GM21619 (cell line): ENCODE measurements around the gene WDR48.
"Not testable (repeated sequence)": the region's sequence is repeated elsewhere in the genome, so short reads cannot be mapped to it uniquely, and the experiment has no call there.

Experiments
- ATAC-seq: cut with Tn5 transposase; IDR thresholded peaks from one replicate; pipeline ENCODE4 v1.9.1; 2021; ENCODE audit not compliant: unreplicated experiment

The WDR48 gene

DNA sequence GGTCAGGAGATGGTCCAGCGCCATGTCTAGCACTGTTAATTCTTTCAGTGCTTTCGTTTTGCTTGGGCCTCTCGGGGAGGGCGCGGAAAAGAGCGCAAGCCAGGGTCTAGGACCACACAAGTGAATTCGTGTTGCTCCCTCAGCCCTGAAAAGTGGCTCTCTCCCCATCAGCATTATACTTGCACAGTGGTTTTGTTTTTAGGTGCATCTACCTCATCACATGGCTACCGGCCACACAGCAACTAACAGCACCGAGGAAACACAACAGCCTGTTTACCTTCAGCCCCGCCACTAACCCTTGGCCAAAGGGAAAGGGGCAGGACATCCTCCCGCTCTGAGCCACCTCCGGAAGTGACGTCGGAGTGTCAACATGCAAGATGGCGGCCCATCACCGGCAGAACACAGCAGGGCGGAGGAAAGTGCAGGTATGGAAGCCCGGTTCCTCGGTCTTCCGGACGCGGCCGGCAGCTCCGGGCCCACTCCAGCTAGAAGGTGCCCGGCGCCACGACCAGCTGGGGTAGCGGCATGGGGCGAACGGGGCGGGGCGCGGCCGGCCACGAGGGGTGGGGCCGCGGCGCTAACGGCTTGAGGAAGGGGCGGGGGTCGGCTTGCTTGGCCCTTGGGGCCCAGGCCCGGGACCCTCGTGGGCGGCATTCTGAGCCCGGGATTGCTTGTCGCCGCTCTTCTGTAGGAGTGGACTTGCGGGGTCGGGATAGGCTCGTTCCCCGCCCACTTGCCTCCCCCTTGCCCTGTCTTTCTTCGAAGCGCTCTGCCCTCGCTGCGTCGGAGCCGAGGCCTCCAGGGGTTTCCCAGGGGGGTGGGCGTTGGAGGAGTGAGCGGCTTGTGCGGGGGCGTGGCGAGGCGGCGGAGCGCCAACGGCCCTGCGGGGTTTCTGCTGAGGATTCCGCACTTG, at the start of gene WDR48, which contains the start of gene SCN11A:
TSS of gene WDR48 (plus strand) at position 368 of the 913 bp plus-strand sequence. CDS start at position 378, 10 bp downstream.
TSS of gene SCN11A (minus strand) at position 296 of the 913 bp plus-strand sequence. CDS start 101,582 bp downstream, outside the sequence.
- ATAC-seq, result peak; percentile 98

DNA sequence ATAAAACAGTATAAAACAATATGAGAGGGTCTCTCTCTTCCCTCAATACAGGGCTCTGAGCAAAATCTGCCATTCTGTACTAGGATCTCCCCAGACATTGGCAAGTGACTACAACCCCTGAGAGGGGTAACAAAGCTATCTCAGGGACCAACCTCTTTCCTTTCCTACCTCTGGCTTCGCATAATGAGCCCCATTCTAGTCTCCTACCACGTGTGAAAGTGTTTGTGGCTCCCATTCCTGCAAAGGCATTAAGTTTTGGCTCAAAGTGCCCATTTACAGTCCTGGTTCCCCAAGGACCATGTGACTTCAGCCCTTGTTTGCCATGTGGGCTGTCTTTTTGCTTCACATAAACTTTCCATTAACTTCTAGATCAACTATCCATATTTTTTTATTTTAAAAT, 46.5 kb upstream of the WDR48 start:
- ATAC-seq, result no peak

DNA sequence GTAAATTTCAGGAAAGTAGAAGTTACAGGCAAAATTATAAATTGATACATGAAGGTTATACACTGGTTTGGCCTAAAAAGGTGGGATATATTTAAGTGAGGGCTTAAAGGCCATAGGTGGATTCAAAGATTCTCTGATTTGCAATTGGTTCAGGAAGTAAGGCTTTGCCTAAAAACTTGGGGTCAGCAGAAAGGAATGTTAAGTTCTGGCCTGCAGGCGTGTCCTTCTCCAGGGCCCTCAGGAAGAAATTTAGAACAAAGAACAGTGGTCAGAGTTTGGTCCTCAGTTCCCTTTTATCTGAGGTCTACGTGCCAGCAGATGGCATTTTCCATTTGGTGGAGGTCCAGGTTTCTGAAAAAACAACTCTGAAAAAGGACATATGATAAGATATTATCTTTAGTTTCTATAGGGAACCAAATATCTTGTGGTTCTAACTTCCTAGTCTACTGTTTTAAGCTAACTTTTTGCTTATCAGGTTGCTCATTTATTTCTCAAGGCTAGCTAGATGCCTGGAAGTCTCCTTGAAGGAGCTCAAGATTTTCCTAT, 40.6 kb upstream of the WDR48 start:
- no peak for ATAC-seq

DNA sequence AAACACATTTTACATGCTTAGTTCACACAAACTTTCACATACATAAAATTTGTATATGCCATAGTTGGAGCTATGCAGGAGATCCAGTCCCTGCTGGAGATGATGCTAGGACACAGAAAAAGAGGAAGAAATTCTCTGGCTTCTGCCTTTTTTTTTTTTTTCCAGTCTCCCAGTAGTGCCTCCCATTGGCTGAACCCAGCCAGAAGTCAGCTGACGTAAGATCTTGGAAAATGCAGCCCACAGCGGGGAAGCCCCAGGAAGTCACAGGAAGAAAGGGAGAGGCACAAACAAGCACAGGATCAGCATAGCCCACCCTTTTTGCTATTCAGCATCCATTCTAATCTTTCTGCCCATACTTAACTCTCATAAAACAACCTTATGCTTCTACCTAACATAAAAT, 38.5 kb upstream of the WDR48 start:
- ATAC-seq, result no peak

DNA sequence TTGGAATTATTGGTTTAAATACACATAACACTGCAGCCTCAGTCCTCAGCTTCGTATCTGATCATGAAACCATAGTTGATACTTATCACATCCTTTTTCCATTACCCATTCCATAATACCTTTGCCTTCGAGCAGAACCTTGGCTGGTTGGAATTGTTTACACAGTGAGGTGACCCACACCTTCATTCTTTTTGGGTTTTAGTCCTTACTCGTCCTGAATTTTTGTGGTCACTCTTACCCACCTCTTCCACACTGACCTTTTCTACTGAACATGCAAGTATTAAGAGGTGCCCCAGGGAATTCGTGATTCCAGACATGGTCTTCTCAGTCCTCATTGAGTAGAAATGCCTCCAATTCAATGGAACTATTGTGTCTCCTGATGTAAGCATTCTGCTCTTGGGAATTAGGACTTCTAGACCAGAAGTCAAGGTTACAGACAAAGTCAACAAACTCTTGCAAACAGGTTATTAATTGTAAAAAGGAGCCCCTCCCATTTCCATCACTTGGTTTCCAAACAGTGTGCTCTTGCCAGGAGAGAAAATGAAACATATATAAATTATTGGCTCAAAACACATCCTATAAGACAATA, 37.8 kb upstream of the WDR48 start:
- ATAC-seq, result no peak

DNA sequence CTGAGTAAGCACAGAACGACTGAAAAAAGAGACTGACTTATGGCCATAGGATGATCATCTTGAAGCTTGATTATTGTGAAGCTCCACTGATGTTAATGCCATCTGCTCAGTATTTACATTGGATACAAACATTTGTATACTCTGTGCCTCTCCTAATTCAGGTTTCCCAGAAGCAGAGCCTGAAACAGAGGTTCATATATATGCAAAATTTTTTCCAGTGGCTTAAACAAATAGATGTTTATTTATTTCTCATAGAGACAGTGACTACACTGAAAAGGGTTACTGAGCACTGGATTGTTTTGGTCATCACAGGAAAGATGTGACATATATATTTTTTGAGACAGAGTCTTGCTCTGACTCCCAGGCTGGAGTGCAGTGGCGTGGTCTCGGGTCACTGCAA, 36.4 kb upstream of the WDR48 start:
- no peak for ATAC-seq

DNA sequence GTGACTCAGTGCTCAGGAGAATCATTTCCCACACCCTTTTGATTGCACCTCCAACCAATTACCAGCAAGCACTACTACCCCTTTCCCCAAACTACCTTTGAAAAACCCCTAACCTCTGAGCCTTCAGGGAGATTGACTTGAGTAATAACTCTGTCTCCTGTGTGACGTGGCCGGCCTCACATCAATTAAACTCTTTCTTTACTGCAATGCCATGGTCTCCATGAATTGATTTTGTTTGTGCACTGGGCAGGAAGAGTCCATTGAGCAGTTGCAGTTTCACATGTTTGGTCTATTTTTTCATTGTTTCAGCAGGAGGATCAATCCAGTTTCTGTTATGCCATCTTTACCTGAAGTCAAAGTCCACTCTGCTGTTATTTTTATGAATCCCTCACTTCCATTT, 32.5 kb upstream of the WDR48 start:
- no peak for ATAC-seq

DNA sequence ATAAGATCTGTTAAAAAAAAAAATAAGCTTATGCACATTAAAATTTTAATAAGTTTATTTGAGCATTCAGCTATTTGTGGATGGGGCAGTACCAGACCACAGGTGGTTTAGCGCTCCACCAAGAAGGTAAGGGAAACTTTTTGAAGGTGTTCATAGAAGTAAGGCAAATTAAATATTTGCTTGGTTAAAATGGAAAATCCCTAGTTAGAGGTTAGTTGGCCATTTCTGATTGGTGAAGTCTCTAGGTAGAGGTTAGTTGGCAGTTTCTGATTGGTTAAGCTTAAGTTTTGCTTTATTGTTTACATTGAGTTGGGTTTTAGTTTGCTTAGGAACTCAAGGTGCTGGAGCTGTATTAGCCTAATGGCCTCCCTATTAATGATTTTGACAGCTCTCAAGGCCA, 30.8 kb upstream of the WDR48 start:
- ATAC-seq, result peak; percentile 64

DNA sequence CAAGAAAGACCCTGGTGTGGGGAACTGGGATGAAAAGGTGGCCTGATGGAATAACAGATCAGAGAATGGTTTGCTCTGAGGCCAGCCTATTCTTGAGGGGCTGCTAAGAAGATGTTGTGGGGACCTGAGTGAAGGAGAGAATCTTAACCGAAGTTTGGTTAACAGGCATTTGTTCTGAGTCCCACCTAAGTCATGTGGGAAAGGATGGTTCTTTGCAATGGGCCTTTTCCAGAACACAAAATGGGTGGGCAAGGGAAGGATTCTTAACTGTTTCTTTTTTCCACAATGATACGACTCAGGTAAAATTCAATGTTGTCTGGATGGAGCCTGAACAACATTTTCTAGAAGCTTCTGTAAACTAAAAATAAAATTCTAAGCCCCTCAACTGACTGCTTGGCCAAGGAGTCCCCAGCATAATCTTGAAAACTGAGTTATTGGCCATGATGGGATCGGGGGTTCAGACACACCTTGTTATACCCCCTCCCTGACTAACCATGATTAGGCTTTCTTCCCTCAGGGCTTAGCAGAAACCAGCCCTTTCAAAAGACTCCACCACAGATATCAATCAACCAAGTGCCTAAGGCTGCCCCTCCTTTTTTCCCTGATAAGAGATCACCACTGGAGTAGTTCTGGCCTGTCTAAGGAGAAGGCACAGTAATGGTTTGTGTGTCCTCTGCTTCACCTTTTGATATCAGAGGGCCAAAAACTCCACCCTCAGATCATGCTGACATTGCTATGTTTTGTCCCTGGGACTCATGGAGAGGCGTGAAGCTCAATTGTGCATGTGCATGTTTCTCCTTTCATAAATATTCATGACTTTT, 30.1 kb upstream of the WDR48 start:
- no peak for ATAC-seq

DNA sequence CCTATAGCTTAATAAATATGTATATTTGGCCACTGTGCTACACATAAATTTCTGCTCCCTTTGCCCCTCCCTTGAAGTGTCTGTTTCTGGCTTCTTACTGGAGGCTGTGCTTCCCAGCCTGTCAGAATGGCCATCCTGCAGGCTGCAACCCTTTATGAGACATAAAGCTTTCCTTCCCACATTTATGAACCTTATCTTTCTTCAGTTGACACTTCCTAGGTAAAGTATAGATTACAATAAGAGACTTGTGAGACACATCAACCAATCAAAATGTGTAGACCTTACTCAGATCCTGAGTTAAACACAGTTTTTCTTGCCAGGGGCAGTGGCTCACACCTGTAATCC, 29.6 kb upstream of the WDR48 start:
- ATAC-seq, result no peak

DNA sequence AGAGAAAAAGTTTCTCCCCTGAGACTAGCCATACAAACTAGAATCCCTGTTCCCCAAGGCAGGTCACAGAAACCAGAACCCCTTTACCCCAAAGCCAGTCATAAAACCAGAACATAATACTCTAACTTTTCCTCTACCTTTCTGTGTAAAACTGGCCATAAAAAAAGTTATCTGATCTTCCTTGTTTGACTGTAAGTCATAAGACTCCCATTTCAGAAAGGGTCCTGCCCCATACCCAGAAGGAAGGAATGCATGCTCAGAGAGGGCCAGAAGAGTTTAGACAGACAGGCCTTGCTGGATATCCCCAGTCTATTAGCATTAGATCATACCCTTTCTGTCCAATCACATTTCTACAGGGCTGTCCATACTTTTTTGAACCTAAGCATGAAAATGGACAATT, 27.3 kb upstream of the WDR48 start:
- no peak for ATAC-seq

DNA sequence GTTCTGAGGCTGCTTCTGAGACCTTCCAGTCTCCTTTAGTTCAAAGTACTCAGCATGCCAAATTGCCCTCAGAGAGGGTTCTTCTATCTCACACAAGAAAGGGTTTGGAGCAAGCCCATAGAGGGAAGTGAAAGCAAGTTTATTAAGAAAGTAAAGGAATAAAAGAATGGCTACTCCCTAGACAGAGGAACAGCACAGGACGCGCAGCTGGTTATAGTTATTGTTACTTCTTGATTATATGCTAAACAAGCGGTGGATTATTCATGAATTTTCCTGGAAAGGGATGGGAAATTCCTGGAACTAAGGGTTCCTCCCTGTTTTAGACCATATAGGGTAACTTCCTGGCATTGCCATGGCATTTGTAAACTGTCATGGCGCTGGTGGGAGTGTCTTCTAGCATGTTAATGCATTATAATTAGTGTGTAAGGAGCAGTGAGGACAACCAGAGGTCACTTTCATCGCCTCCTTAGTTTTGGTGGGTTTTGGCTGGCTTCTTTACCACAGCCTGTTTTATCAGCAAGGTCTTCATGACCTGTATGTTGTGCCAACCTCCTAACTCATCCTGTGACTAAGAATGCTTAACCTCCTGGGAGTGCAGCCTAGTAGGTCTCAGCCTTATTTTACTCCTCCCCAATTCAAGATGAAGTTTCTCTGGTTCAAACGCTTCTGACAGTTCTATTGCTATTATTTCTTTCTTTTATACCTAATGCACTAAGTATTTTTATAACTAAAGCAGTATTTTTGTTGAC, 26.4 kb upstream of the WDR48 start:
- no peak for ATAC-seq

DNA sequence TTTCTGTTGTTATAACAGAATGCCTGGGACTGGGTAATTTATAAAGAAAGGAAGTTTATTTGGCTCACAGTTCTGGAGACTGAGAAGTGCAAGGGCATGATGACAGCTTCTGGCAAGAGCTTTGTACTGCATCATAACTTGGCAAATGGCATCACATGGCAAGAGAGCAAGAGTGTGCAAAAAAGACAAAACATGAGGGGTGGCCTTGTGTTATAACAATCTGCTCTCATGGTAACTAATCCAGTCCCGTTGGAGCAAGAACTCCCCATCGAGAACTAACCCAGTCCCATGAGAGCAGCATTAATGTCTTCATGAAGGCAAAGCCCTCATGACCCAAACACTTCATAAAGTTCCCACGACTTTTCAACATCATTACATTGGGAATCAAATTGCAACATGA, 23.3 kb upstream of the WDR48 start:
- no peak for ATAC-seq

DNA sequence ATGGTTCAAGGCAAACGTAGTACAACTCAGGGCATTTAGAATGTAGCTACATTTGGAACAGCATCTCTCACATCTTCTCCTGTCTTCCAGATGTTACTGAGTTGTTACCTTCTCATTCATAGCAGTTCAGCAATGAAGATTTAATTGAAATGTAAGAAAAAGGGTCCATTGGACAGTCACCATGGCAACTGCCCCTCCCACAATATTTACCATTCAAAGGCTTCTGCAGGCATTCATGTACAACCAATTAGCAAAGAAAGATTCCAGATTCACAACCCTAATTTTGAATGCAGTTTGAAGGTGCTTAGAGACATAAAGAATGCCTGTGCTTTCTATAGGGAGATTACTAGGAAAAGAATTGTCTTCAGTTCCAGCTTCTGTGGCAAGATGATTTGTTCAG, 22.3 kb upstream of the WDR48 start:
- no peak for ATAC-seq

DNA sequence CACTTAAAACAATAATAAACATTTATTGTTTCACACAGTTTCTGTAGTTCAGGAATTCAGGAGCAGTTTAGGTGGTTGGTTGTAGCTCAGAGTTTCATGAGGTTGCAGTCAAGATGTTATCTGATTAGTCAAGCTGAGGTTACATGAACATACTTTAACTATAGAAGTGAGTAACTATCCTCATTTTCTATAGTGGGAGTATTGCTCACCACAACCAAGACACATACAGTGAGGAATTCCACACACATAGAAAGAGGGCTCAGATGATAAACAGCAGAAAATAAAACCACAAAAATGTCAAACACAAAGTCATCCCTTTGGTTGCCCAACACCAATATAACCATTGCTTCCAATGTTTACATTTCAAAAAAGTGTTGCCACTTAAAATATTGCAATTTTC, 13.7 kb upstream of the WDR48 start:
- no peak for ATAC-seq

DNA sequence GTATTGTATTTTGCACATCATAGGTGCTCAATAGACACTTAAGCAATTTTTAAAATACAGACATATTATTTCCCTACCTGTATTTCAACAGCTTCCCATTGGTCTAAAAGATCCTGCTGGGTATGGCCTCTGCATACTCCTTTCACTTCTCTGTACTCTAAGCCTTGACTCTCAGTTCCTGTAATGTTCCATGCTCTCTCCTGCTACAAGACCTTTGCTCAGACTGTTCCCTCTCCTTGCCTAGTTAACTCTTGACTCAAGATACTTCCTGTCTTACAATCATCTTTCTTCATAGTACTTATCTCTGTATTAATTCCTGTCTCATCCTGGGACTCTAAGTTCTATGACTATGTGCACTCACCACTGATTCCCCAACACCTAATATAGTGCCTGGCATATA, 1.8 kb upstream of the WDR48 start:
- ATAC-seq, result no peak

DNA sequence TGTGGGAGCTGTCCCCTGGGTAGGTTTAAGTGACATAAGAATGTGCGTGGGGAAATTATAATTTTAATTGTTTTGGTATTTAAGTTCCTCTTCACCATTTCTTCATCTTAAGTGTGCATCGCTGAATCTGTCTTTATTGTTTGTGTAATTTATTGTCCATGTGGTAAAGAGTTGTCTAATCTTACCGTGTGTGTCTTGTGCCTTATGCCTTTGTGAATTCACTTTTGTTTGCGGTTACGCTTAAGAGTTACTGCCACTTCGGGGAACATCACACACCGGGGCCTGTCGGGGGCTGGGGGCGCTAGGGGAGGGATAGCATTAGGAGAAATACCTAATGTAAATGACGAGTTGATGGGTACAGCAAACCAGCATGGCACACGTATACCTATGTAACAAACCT, 767 bp downstream of the WDR48 start:
- ATAC-seq, result no peak

DNA sequence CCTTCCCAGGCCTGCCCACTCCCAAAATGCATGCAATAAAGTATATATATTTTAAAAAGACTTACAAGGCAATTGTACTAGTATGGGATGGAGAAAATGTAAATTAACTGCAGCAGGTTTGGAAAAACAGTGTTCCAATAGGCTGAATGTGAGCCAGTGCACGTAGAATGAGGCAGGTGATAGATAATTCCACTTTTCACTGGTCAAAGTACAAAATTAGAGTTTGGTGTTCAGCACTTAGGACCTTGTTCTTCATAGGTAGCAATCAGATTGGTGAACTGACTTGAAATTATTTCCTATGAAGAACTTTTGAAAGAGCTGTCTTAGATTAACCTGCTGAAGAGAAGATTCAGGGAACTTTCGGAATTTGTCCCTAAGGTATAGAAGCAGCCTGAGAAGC, 1.9 kb downstream of the WDR48 start:
- no peak for ATAC-seq

DNA sequence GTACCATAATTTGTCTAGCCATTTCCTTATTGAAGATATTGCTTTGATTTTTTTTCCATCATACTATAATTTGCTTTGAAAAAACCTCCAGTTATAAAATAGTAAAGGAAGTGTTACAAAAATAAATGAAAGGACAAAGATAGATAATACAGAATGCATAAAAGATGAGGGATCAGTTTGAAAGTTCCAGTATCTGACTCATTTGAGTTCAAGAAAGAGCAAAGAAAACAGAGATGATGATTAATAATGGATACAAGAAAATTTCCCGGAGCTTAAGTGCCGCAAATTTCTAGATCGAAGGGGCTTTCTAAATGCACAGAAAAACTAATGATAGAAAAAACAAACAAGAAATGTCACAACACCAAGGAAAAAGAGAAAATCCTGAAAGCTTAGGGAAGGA, 4.3 kb downstream of the WDR48 start:
- no peak for ATAC-seq

DNA sequence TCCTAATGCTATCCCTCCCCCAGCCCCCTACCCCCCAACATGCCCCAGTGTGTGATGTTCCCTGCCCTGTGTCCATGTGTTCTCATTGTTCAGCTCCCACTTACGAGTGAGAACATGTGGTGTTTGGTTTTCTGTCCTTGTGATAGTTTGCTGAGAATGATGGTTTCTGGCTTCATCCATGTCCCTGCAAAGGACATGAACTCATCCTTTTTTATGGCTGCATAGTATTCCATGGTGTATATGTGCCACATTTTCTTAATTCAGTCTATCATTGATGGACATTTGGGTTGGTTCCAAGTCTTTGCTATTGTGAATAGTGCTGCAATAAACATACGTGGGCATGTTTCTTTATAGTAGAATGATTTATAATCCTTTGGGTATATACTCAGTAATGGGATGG, 9.4 kb downstream of the WDR48 start:
- not testable (repeated sequence) for ATAC-seq

DNA sequence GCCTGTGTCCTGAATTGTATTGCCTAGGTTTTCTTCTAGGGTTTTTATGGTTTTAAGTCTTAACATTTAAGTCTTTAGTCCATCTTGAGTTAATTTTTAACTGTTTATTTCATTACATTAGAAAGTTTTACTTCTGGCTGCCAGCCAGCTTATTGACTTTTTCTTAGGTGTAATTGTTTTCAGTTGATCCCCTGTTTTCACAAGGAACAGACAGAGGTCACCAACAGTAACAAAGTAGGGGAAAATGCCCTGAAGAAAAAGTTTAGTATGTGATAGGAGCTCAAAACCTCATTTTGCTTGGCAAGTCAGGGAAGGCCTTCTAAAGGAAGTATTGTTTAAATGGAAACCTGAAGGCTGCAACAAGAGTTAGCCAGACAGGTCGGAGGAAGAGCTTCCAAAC, 10.4 kb downstream of the WDR48 start:
- ATAC-seq, result no peak
